B cell (primary cell): Measurements from ENCODE around the gene CNFN. TPM values are rescaled to one million over a fixed set of nuclear protein-coding genes. Genes with fewer than 3 reads are reported as not detected.

ENCODE experiments used
- ATAC-seq: fragments of 200-7000 bp; cut with Tn5 transposase; one replicate; pipeline ENCODE4 v1.10.0; 2021; ENCODE audit warnings: low read depth, mild to moderate bottlenecking, moderate number of reproducible peaks, moderate library complexity
- CTCF ChIA-PET: fragments of 350-600 bp; sonication (Branson Sonifier 250); formaldehyde crosslinking; loops from one replicate; lab custom pipeline; 2021; ENCODE audit warnings: antibody characterized with exemption, inconsistent platforms; lab: Charles Lee
- POLR2A ChIA-PET: fragments of 350-600 bp; sonication (Branson Sonifier 250); formaldehyde crosslinking; loops from one replicate; lab custom pipeline; 2021; ENCODE audit warnings: antibody characterized with exemption; lab: Charles Lee
- DNase-seq: peaks from one replicate; pipeline ENCODE4 v3.0.0; 2013
- H2AFZ ChIP-seq: 2 replicates; pipeline ENCODE4 v1.6.1; 2012; ENCODE audit warnings: mild to moderate bottlenecking, low read depth, low read length; ENCODE audit not compliant: insufficient read depth, poor library complexity, severe bottlenecking
- H3K27ac ChIP-seq, 2 donors: 1 replicate in 1 of 2; 2 replicates in 1 of 2; pipeline ENCODE4 v1.5.1; 2012 to 2013; ENCODE audit warnings: low read length in 2 of 2, mild to moderate bottlenecking in 2 of 2, moderate library complexity in 1 of 2
- H3K27me3 ChIP-seq, 4 experiments: fragments of 200-600 bp in 1 of 4; sonication (generic) in 1 of 4; replicated peaks in 1 of 4; 1 replicate in 2 of 4; 2 replicates in 2 of 4; pipeline versions ENCODE4 v1.6.1 to v1.7.0; 2013 to 2016; ENCODE audit warnings: low read length in 3 of 4, mild to moderate bottlenecking in 2 of 4, mixed read lengths in 1 of 4, moderate library complexity in 1 of 4; ENCODE audit not compliant: insufficient read depth in 4 of 4, control insufficient read depth in 3 of 4; ENCODE audit errors: control extremely low read depth in 1 of 4
- H3K36me3 ChIP-seq, 2 experiments: replicated peaks in 1 of 2; 1 replicate in 1 of 2; 2 replicates in 1 of 2; pipeline versions ENCODE4 v1.6.1 to v1.7.1; 2013; ENCODE audit warnings: low read length in 1 of 2; ENCODE audit not compliant: insufficient read depth in 2 of 2, control insufficient read depth in 1 of 2; ENCODE audit errors: control extremely low read depth in 1 of 2, extremely low read depth in 1 of 2
- H3K4me1 ChIP-seq, 2 donors: fragments of 200-600 bp in 1 of 2; sonication (generic) in 1 of 2; 1 replicate in 1 of 2; 2 replicates in 1 of 2; pipeline versions ENCODE4 v1.5.1 to v1.6.1; 2013 to 2017; ENCODE audit warnings: low read length in 2 of 2; ENCODE audit not compliant: control insufficient read depth in 2 of 2, insufficient read depth in 2 of 2
- H3K4me2 ChIP-seq: replicated peaks from 2 replicates; pipeline ENCODE3; 2012; ENCODE audit warnings: mild to moderate bottlenecking, low read depth, low read length; ENCODE audit not compliant: poor library complexity, severe bottlenecking
- H3K4me3 ChIP-seq, 5 experiments: fragments of 200-600 bp in 1 of 5; sonication (generic) in 1 of 5; 1 replicate in 3 of 5; 2 replicates in 2 of 5; pipeline versions ENCODE4 v1.5.1 to v1.7.0; 2011 to 2016; ENCODE audit warnings: low read length in 4 of 5, mild to moderate bottlenecking in 4 of 5, low read depth in 2 of 5, control low read depth in 1 of 5, moderate library complexity in 1 of 5; ENCODE audit not compliant: insufficient read depth in 1 of 5; ENCODE audit errors: control extremely low read depth in 1 of 5, extremely low read depth in 1 of 5
- H3K79me2 ChIP-seq: fragments of 200-600 bp; sonication (generic); one replicate; pipeline ENCODE4 v1.6.0; 2016; ENCODE audit warnings: low read length; ENCODE audit not compliant: control insufficient read depth, insufficient read depth
- H3K9ac ChIP-seq: fragments of 200-600 bp; sonication (generic); 2 replicates; pipeline ENCODE4 v1.6.1; 2017; ENCODE audit warnings: mild to moderate bottlenecking, low read length, moderate library complexity
- H3K9me3 ChIP-seq, 3 donors: one replicate each; pipeline versions ENCODE4 v1.6.1 to v1.7.1; 2013; ENCODE audit warnings: low read length in 2 of 3; ENCODE audit not compliant: control insufficient read depth in 2 of 3, insufficient read depth in 1 of 3; ENCODE audit errors: control extremely low read depth in 1 of 3
- H4K20me1 ChIP-seq: 2 replicates; pipeline ENCODE4 v1.6.0; 2012; ENCODE audit warnings: mild to moderate bottlenecking, low read length; ENCODE audit not compliant: insufficient read depth, control insufficient read depth, poor library complexity, severe bottlenecking
- H3K27ac Mint-ChIP-seq: one replicate; pipeline ENCODE4 v1.8.0; 2021; ENCODE audit warnings: mixed read lengths
- H3K27me3 Mint-ChIP-seq: one replicate; pipeline ENCODE4 v1.8.0; 2021; ENCODE audit warnings: mixed read lengths
- H3K4me1 Mint-ChIP-seq: one replicate; pipeline ENCODE4 v1.8.0; 2021; ENCODE audit warnings: mixed read lengths
- H3K4me3 Mint-ChIP-seq: one replicate; pipeline ENCODE4 v1.8.0; 2021; ENCODE audit warnings: mixed read lengths
- H3K9me3 Mint-ChIP-seq: one replicate; pipeline ENCODE4 v1.8.0; 2022; ENCODE audit warnings: mixed read lengths; ENCODE audit not compliant: insufficient read depth
- EZH2 ChIP-seq: IDR thresholded peaks from 2 replicates; pipeline ENCODE4 v1.6.1; 2012; ENCODE audit warnings: borderline replicate concordance, low read depth, mild to moderate bottlenecking, moderate library complexity, low read length; ENCODE audit not compliant: insufficient read depth, poor library complexity, severe bottlenecking
- WGBS: methylation state at CpG from one replicate; pipeline ENCODE4 v1.1.5; 2013; ENCODE audit warnings: missing lambda C conversion rate; ENCODE audit not compliant: insufficient coverage; 5-methylcytosine and 5-hydroxymethylcytosine counted together
- intact Hi-C: fragments of 100-400 bp; cut with micrococcal nuclease; formaldehyde crosslinking; loops from one replicate; pipeline ENCODE4 v1.10.0; 2022
- polyA plus RNA-seq: library from polyadenylated mRNA; depleted of rRNA; stranded (reverse); fragments of >200 nt; gene quantifications from 2 replicates; pipeline ENCODE4 v1.2.3, GENCODE V29; 2012
- total RNA-seq, 2 donors: library from RNA; stranded (reverse); fragments of 120-200 nt in 1 of 2; gene quantifications; 1 replicate in 1 of 2; 2 replicates in 1 of 2; pipeline versions ENCODE4 v1.2.3 to v1.2.4, GENCODE V29; 2013 to 2022
- TF ChIP-seq, protein P1 (sequence below): fragments of 200-600 bp; IDR thresholded peaks from one replicate; pipeline ENCODE4 v1.8.0; 2022; ENCODE audit warnings: antibody characterized with exemption, mild to moderate bottlenecking

CNFN gene
- total and polyA plus RNA-seq, 2 donors (not counting 1 experiment from before 2014, with no cell fraction given), result 4.1 to 23.2 TPM

DNA sequence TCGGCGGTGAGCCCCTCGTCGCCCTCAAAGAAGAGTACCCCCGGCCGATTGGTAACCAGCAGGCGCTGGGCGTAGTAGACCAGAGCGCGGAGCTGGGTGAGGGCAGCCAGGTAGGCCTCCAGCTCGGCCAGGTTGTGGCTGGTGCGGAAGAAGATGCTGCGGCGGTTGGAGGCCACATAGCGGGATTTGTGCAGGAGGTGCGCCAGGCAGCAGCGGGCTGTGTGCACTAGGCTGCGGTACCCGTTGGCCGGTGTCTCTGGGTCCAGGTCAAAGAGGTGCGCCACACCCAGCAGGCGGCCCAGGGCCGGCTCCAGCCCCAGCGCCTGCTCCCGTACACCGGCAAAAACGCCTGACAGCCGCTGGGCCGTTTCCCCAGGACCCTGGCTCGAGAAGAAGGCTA lies 20.3 kb upstream of the CNFN start:
- no peak overlapping the region for H3K4me3 Mint-ChIP-seq
- Histone ChIP-seq H3K4me2 (no peak overlapping the region), H3K27ac (no peak overlapping the region), H3K9ac (no peak overlapping the region), H3K79me2 (peaks cover 51% of the 10 kb centered on the region), H2AFZ (no peak overlapping the region), H3K36me3 (peaks cover 0 to 43% of the 10 kb centered on the region in 2 experiments), H3K9me3 (no peaks in the 10 kb centered on the region), H3K27me3 (no peaks in the 10 kb centered on the region), H3K4me3 (no peak overlapping the region), H4K20me1 (peaks cover 58% of the 10 kb centered on the region), H3K4me1 (no peaks in the 10 kb centered on the region)
- ATAC-seq (no peak), DNase-seq (no peak)
- WGBS, result 97% methylated on average over 30 of the region's 30 CpGs
- no peak for TF ChIP-seq EZH2
- TF ChIP-seq, protein P1, sequence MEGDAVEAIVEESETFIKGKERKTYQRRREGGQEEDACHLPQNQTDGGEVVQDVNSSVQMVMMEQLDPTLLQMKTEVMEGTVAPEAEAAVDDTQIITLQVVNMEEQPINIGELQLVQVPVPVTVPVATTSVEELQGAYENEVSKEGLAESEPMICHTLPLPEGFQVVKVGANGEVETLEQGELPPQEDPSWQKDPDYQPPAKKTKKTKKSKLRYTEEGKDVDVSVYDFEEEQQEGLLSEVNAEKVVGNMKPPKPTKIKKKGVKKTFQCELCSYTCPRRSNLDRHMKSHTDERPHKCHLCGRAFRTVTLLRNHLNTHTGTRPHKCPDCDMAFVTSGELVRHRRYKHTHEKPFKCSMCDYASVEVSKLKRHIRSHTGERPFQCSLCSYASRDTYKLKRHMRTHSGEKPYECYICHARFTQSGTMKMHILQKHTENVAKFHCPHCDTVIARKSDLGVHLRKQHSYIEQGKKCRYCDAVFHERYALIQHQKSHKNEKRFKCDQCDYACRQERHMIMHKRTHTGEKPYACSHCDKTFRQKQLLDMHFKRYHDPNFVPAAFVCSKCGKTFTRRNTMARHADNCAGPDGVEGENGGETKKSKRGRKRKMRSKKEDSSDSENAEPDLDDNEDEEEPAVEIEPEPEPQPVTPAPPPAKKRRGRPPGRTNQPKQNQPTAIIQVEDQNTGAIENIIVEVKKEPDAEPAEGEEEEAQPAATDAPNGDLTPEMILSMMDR, result no peak
- peaks cover 3% of the 10 kb centered on the region for H3K4me1 Mint-ChIP-seq
- intact Hi-C loops, result no loop called here
- H3K27me3 Mint-ChIP-seq, result no peaks in the 10 kb centered on the region
- no peaks in the 10 kb centered on the region for H3K9me3 Mint-ChIP-seq
- H3K27ac Mint-ChIP-seq, result no peak overlapping the region
- ChIA-PET CTCF (no interaction called here), POLR2A (interaction anchor here (0.5 kb wide), 1 partner anchor 108 kb away, joined by 3 read pairs; the partner anchor contains the start of gene PAFAH1B3)

DNA sequence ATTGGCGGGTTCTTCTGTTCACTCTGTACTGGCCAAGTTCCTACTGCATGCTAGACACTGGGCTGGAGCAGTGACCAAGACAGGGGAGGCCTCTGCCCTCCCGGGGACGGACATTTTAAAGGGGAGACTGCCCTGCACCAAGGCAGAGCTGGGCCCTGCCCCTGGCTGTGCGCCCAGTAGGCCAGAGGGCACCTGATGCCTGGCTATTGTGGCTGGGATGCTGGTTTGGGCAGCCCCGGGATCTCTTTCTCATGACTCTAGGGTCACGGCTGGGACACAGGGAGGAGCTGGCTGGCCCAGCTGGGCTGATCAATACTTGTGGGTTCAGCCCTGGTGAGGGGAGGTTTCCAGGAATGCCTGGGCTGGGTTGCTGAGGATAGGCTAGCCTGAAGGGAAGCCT lies 19.4 kb upstream of the CNFN start:
- H3K79me2 ChIP-seq, result peaks cover 51% of the 10 kb centered on the region
- CTCF ChIA-PET, result no interaction called here
- H4K20me1 ChIP-seq, result peaks cover 58% of the 10 kb centered on the region
- H3K27ac Mint-ChIP-seq, result no peak overlapping the region
- H3K27me3 ChIP-seq, result no peaks in the 10 kb centered on the region
- 95% methylated on average over 6 of the region's 6 CpGs for WGBS
- H3K4me3 Mint-ChIP-seq, result no peak overlapping the region
- DNase-seq (no peak), ATAC-seq (no peak)
- H3K4me3 ChIP-seq, result no peak overlapping the region
- no peak for TF ChIP-seq EZH2
- TF ChIP-seq, protein P1, result no peak
- POLR2A ChIA-PET, result no interaction called here
- no peaks in the 10 kb centered on the region for H3K27me3 Mint-ChIP-seq
- intact Hi-C loops, result no loop called here
- H3K9me3 Mint-ChIP-seq, result no peaks in the 10 kb centered on the region
- peaks cover 0 to 50% of the 10 kb centered on the region in 2 experiments for H3K36me3 ChIP-seq
- H3K4me1 ChIP-seq, result no peaks in the 10 kb centered on the region
- H3K27ac ChIP-seq, result no peak overlapping the region
- no peak overlapping the region for H3K4me2 ChIP-seq
- H2AFZ ChIP-seq, result no peak overlapping the region
- no peaks in the 10 kb centered on the region for H3K9me3 ChIP-seq
- no peak overlapping the region for H3K9ac ChIP-seq
- peaks cover 3% of the 10 kb centered on the region for H3K4me1 Mint-ChIP-seq
